Endothelial cell (in vitro differentiated cells): Measurements from ENCODE around the gene PABPN1L. TPM values are rescaled to one million over a fixed set of nuclear protein-coding genes. Genes with fewer than 3 reads are reported as not detected.

Source experiments
- DNase-seq: peaks from one replicate; pipeline ENCODE4 v3.0.0; 2021; ENCODE audit warnings: low spot score
- H3K27ac Mint-ChIP-seq: one replicate; pipeline ENCODE4 v1.8.0; 2021; ENCODE audit warnings: mixed read lengths, inconsistent platforms; ENCODE audit not compliant: unreplicated experiment
- H3K27me3 Mint-ChIP-seq: one replicate; pipeline ENCODE4 v1.8.0; 2021; ENCODE audit warnings: mild to moderate bottlenecking, moderate library complexity, mixed read lengths, inconsistent platforms; ENCODE audit not compliant: unreplicated experiment
- H3K36me3 Mint-ChIP-seq: one replicate; pipeline ENCODE4 v1.8.0; 2021; ENCODE audit warnings: mild to moderate bottlenecking, low read depth, mixed read lengths, inconsistent platforms; ENCODE audit not compliant: unreplicated experiment
- H3K4me1 Mint-ChIP-seq: one replicate; pipeline ENCODE4 v1.8.0; 2021; ENCODE audit warnings: mild to moderate bottlenecking, mixed read lengths, inconsistent platforms; ENCODE audit not compliant: unreplicated experiment
- H3K4me3 Mint-ChIP-seq: one replicate; pipeline ENCODE4 v1.8.0; 2021; ENCODE audit warnings: mild to moderate bottlenecking, mixed read lengths, inconsistent platforms; ENCODE audit not compliant: unreplicated experiment
- H3K9me3 Mint-ChIP-seq: one replicate; pipeline ENCODE4 v1.8.0; 2021; ENCODE audit warnings: mixed read lengths, inconsistent platforms; ENCODE audit not compliant: unreplicated experiment
- CTCF ChIP-seq: fragments of 200-600 bp; sonication (generic); IDR thresholded peaks from one replicate; pipeline ENCODE4 v1.5.0; 2021; ENCODE audit warnings: antibody characterized with exemption; ENCODE audit not compliant: unreplicated experiment
- total RNA-seq: library from RNA; stranded (reverse); fragmentation: NEBNext Ultra II Directional; extraction: Animal tissue kit (Norgen Biotek cat#: 25700); gene quantifications from one replicate; pipeline ENCODE4 v1.2.1, GENCODE V29; 2021; ENCODE audit not compliant: unreplicated experiment

PABPN1L gene
- total RNA-seq, 1 donor from 2014 or later = not detected

- TF ChIP-seq CTCF = no peak
- Mint-ChIP-seq H3K4me3 (no peak overlapping the region), H3K27me3 (peaks cover 6% of the 10 kb centered on the region), H3K27ac (no peak overlapping the region), H3K36me3 (peaks cover 9% of the 10 kb centered on the region), H3K4me1 (no peaks in the 10 kb centered on the region), H3K9me3 (no peaks in the 10 kb centered on the region)
- no peak for DNase-seq
Observed at GRCh38 chr16:88840600-88841215, 25.8 kb downstream of the PABPN1L start.

GRCh38 chr16:88839745-88840599 is 26.5 kb downstream of the PABPN1L start:
- Mint-ChIP-seq H3K27me3 (peaks cover 6% of the 10 kb centered on the region), H3K9me3 (no peaks in the 10 kb centered on the region), H3K4me3 (no peak overlapping the region), H3K27ac (no peak overlapping the region), H3K4me1 (no peaks in the 10 kb centered on the region), H3K36me3 (peaks cover 9% of the 10 kb centered on the region)
- no peak for DNase-seq
- no peak for TF ChIP-seq CTCF

- Mint-ChIP-seq H3K27me3 (peaks cover 6% of the 10 kb centered on the region), H3K27ac (no peak overlapping the region), H3K36me3 (peaks cover 9% of the 10 kb centered on the region), H3K4me3 (peak overlapping the region; percentile 31), H3K9me3 (no peaks in the 10 kb centered on the region), H3K4me1 (no peaks in the 10 kb centered on the region)
- TF ChIP-seq CTCF = peak; percentile 29
- DNase-seq = no peak
Observed at GRCh38 chr16:88839026-88839529, 27.4 kb downstream of the PABPN1L start.

- peak overlapping the region; percentile 31 for H3K4me3 Mint-ChIP-seq
- H3K27ac Mint-ChIP-seq = no peak overlapping the region
- H3K4me1 Mint-ChIP-seq = no peaks in the 10 kb centered on the region
- H3K36me3 Mint-ChIP-seq = peaks cover 9% of the 10 kb centered on the region
- no peak for TF ChIP-seq CTCF
- DNase-seq = no peak
- no peaks in the 10 kb centered on the region for H3K9me3 Mint-ChIP-seq
- peaks cover 2% of the 10 kb centered on the region for H3K27me3 Mint-ChIP-seq
Observed at GRCh38 chr16:88838566-88838965, 27.9 kb downstream of the PABPN1L start.

- Mint-ChIP-seq H3K36me3 (peaks cover 4% of the 10 kb centered on the region), H3K4me1 (no peaks in the 10 kb centered on the region)
- TF ChIP-seq CTCF = no peak
Observed at GRCh38 chr16:88837806-88838205, 28.7 kb downstream of the PABPN1L start.

More at GRCh38 chr16:88837806-88838205, 28.7 kb downstream of the PABPN1L start:
- Mint-ChIP-seq H3K27me3 (no peaks in the 10 kb centered on the region), H3K4me3 (no peak overlapping the region), H3K9me3 (no peaks in the 10 kb centered on the region), H3K27ac (no peak overlapping the region)
- DNase-seq = no peak
